Natural killer cell treated with Interleukin-12 subunit alpha and Interleukin-12 subunit beta and Interleukin-15 and Interleukin-18, amount 100 ng/mL, for 72 hours (primary cell): Measurements from ENCODE around the gene SECTM1. TPM values are rescaled to one million over a fixed set of nuclear protein-coding genes. Genes with fewer than 3 reads are reported as not detected.
"Not testable (repeated sequence)": the region's sequence is repeated elsewhere in the genome, so short reads cannot be mapped to it uniquely, and the experiment has no call there.

Experiments used
- ATAC-seq, 2 donors: fragments of 150-1000 bp; cut with Tn5 transposase in 1 of 2; sonication (Bioruptor Pico), chemical (Tn5 transposase) in 1 of 2; 2 replicates each; pipeline ENCODE4 v1.10.0; 2021
- DNase-seq: peaks from one replicate; pipeline ENCODE4 v3.0.0; 2022; ENCODE audit warnings: low spot score
- H3K27ac Mint-ChIP-seq, 2 donors: 1 replicate in 1 of 2; 2 replicates in 1 of 2; pipeline ENCODE4 v1.8.0; 2022; ENCODE audit warnings: mixed read lengths in 2 of 2, mild to moderate bottlenecking in 1 of 2, moderate library complexity in 1 of 2
- H3K27me3 Mint-ChIP-seq, 2 donors: 1 replicate in 1 of 2; 2 replicates in 1 of 2; pipeline ENCODE4 v1.8.0; 2022; ENCODE audit warnings: mixed read lengths in 2 of 2
- H3K36me3 Mint-ChIP-seq: one replicate; pipeline ENCODE4 v1.8.0; 2022; ENCODE audit warnings: mixed read lengths
- H3K4me1 Mint-ChIP-seq, 2 donors: 1 replicate in 1 of 2; 2 replicates in 1 of 2; pipeline ENCODE4 v1.8.0; 2022; ENCODE audit warnings: low read depth in 2 of 2, mixed read lengths in 2 of 2, mild to moderate bottlenecking in 1 of 2
- H3K4me3 Mint-ChIP-seq: one replicate; pipeline ENCODE4 v1.8.0; 2022; ENCODE audit warnings: mixed read lengths
- H3K9me3 Mint-ChIP-seq: 2 replicates; pipeline ENCODE4 v1.8.0; 2022; ENCODE audit warnings: mixed read lengths
- total RNA-seq, 2 donors: library from RNA; stranded (reverse); gene quantifications; one replicate each; pipeline ENCODE4 v1.2.3, GENCODE V29; 2022

The SECTM1 gene
- total RNA-seq, 2 donors from 2014 or later = 0.56 TPM; not detected in 1

- DNase-seq (peak; percentile 28), ATAC-seq (no peak)
- H3K4me3 Mint-ChIP-seq = no peak overlapping the region
- no peaks in the 10 kb centered on the region for H3K9me3 Mint-ChIP-seq
- H3K27ac Mint-ChIP-seq = no peak overlapping the region
- peaks cover 0 to 10% of the 10 kb centered on the region in 2 donors for H3K4me1 Mint-ChIP-seq
- no peaks in the 10 kb centered on the region for H3K36me3 Mint-ChIP-seq
- H3K27me3 Mint-ChIP-seq = peaks cover 15 to 23% of the 10 kb centered on the region in 2 donors
These were observed 40.4 kb upstream of the SECTM1 start for GRCh38 chr17:82373731-82374625.

GRCh38 chr17:82373072-82373452 is 39.5 kb upstream of the SECTM1 start:
- not testable (repeated sequence) for H3K27ac Mint-ChIP-seq, H3K9me3 Mint-ChIP-seq, ATAC-seq, H3K4me1 Mint-ChIP-seq, H3K4me3 Mint-ChIP-seq, DNase-seq, H3K36me3 Mint-ChIP-seq
- peaks cover 15 to 20% of the 10 kb centered on the region in 2 donors for H3K27me3 Mint-ChIP-seq

- no peaks in the 10 kb centered on the region for H3K9me3 Mint-ChIP-seq
- DNase-seq = peak; percentile 54
- H3K27me3 Mint-ChIP-seq = peaks cover 15 to 20% of the 10 kb centered on the region in 2 donors
- H3K4me1 Mint-ChIP-seq = peaks cover 0 to 10% of the 10 kb centered on the region in 2 donors
- H3K4me3 Mint-ChIP-seq = no peak overlapping the region
- ATAC-seq = no peak
- H3K36me3 Mint-ChIP-seq = no peaks in the 10 kb centered on the region
- no peak overlapping the region for H3K27ac Mint-ChIP-seq
These were observed 38.9 kb upstream of the SECTM1 start for GRCh38 chr17:82372249-82373071.

- peak; percentile 60 for DNase-seq
- Mint-ChIP-seq H3K27me3 (peaks cover 15 to 20% of the 10 kb centered on the region in 2 donors), H3K4me1 (peaks cover 0 to 10% of the 10 kb centered on the region in 2 donors), H3K27ac (no peak within 1 kb of the TSS), H3K36me3 (no peaks in the 10 kb centered on the region), H3K4me3 (peak within 1 kb of the TSS; percentile 43), H3K9me3 (no peaks in the 10 kb centered on the region)
- ATAC-seq = no peak
These were observed 38.0 kb upstream of the SECTM1 start, which contains the start of gene UTS2R for GRCh38 chr17:82371333-82372248. Gene UTS2R, plus strand, starts transcription at chr17:82371765. Its CDS starts 2,560 bp downstream, at chr17:82374325.

- peaks cover 15 to 17% of the 10 kb centered on the region in 2 donors for H3K27me3 Mint-ChIP-seq
- no peak overlapping the region for H3K27ac Mint-ChIP-seq
- H3K4me1 Mint-ChIP-seq = peaks cover 0 to 10% of the 10 kb centered on the region in 2 donors
- no peaks in the 10 kb centered on the region for H3K36me3 Mint-ChIP-seq
- DNase-seq (no peak), ATAC-seq (peak in 1 of 2 donors; percentile 40)
- H3K9me3 Mint-ChIP-seq = no peaks in the 10 kb centered on the region
- H3K4me3 Mint-ChIP-seq = peak overlapping the region; percentile 43
These were observed 37.1 kb upstream of the SECTM1 start for GRCh38 chr17:82370471-82371332.

GRCh38 chr17:82369211-82369610 is 35.6 kb upstream of the SECTM1 start:
- Mint-ChIP-seq H3K36me3 (no peaks in the 10 kb centered on the region), H3K27me3 (peaks cover 15 to 16% of the 10 kb centered on the region in 2 donors), H3K4me3 (no peak overlapping the region), H3K4me1 (peaks cover 0 to 10% of the 10 kb centered on the region in 2 donors), H3K9me3 (no peaks in the 10 kb centered on the region), H3K27ac (no peak overlapping the region)
- DNase-seq = no peak
- ATAC-seq = no peak

- H3K4me3 Mint-ChIP-seq = no peak overlapping the region
- ATAC-seq (peak in 1 of 2 donors; percentile 49), DNase-seq (no peak)
- peaks cover 0 to 8% of the 10 kb centered on the region in 2 donors for H3K4me1 Mint-ChIP-seq
- peaks cover 6 to 10% of the 10 kb centered on the region in 2 donors for H3K27me3 Mint-ChIP-seq
- H3K36me3 Mint-ChIP-seq = no peaks in the 10 kb centered on the region
- no peaks in the 10 kb centered on the region for H3K9me3 Mint-ChIP-seq
- H3K27ac Mint-ChIP-seq = no peak overlapping the region
These were observed 34.4 kb upstream of the SECTM1 start for GRCh38 chr17:82367724-82368524.

GRCh38 chr17:82366749-82367148 is 33.2 kb upstream of the SECTM1 start:
- Mint-ChIP-seq H3K36me3 (no peaks in the 10 kb centered on the region), H3K27ac (no peak overlapping the region), H3K9me3 (no peaks in the 10 kb centered on the region), H3K4me3 (no peak overlapping the region), H3K4me1 (peaks cover 0 to 7% of the 10 kb centered on the region in 2 donors), H3K27me3 (peaks cover 0 to 5% of the 10 kb centered on the region in 2 donors)
- no peak for DNase-seq
- no peak for ATAC-seq

- Mint-ChIP-seq H3K4me1 (peaks cover 0 to 3% of the 10 kb centered on the region in 2 donors), H3K9me3 (no peaks in the 10 kb centered on the region)
These were observed 32.2 kb upstream of the SECTM1 start for GRCh38 chr17:82365606-82366295.

GRCh38 chr17:82361885-82362633 is 28.5 kb upstream of the SECTM1 start:
- Mint-ChIP-seq H3K4me3 (no peak overlapping the region), H3K36me3 (no peaks in the 10 kb centered on the region), H3K27me3 (peaks cover 0 to 6% of the 10 kb centered on the region in 2 donors), H3K4me1 (peaks cover 7 to 12% of the 10 kb centered on the region in 2 donors), H3K9me3 (no peaks in the 10 kb centered on the region), H3K27ac (no peak overlapping the region)
- ATAC-seq = peak in 1 of 2 donors; percentile 31
- no peak for DNase-seq

More at GRCh38 chr17:82365606-82366295, 32.2 kb upstream of the SECTM1 start:
- Mint-ChIP-seq H3K27ac (no peak overlapping the region), H3K4me3 (no peak overlapping the region), H3K36me3 (no peaks in the 10 kb centered on the region), H3K27me3 (peaks cover 0 to 2% of the 10 kb centered on the region in 2 donors)
- no peak for ATAC-seq
- no peak for DNase-seq
